ENCODE results near the gene CAMK4.

CAMK4 gene

GRCh38 chr5:111486055-111486454, 261.9 kb downstream of the CAMK4 start:
- no peak for DNase-seq

GRCh38 chr5:111486926-111487325, 262.7 kb downstream of the CAMK4 start:
- DNase-seq, result no peak

GRCh38 chr5:111488353-111488752, 264.2 kb downstream of the CAMK4 start:
- DNase-seq, result no peak

GRCh38 chr5:111493031-111493430, 268.8 kb downstream of the CAMK4 start:
- DNase-seq, result no peak

GRCh38 chr5:111494355-111494999, 270.3 kb downstream of the CAMK4 start:
- no peak for DNase-seq

GRCh38 chr5:111495159-111495558, 271.0 kb downstream of the CAMK4 start:
- DNase-seq, result no peak

GRCh38 chr5:111498346-111498745, 274.2 kb downstream of the CAMK4 start:
- DNase-seq, result no peak

GRCh38 chr5:111502956-111503355, 278.8 kb downstream of the CAMK4 start:
- no peak for DNase-seq

GRCh38 chr5:111505096-111505495, 280.9 kb downstream of the CAMK4 start:
- no peak for DNase-seq

- no peak for DNase-seq
These were observed 283.1 kb downstream of the CAMK4 start for GRCh38 chr5:111507276-111507675.

GRCh38 chr5:111509119-111509518, 284.9 kb downstream of the CAMK4 start:
- DNase-seq, result no peak

GRCh38 chr5:111511174-111511830, 287.1 kb downstream of the CAMK4 start:
- DNase-seq, result no peak

- peak in 14 of 58 donors; percentile 9 to 78 (median 59) for DNase-seq
These were observed 287.7 kb downstream of the CAMK4 start for GRCh38 chr5:111511831-111512374.

- DNase-seq, result peak; percentile 73 to 97 (median 94)
These were observed 288.4 kb downstream of the CAMK4 start, which contains the start of gene STARD4 for GRCh38 chr5:111512375-111513130. TSS of gene STARD4 (minus strand) at chr5:111512535. CDS start at chr5:111507433, 5,102 bp downstream.

GRCh38 chr5:111513131-111513520, 288.9 kb downstream of the CAMK4 start:
- DNase-seq, result peak in 4 of 58 donors; percentile 5 to 43 (median 18)

- DNase-seq, result no peak
These were observed 289.9 kb downstream of the CAMK4 start for GRCh38 chr5:111514087-111514486.

GRCh38 chr5:111517853-111518501, 293.8 kb downstream of the CAMK4 start:
- DNase-seq, result no peak

GRCh38 chr5:111518777-111519176, 294.6 kb downstream of the CAMK4 start:
- no peak for DNase-seq

- DNase-seq, result no peak
These were observed 296.7 kb downstream of the CAMK4 start for GRCh38 chr5:111520908-111521307.

- DNase-seq, result no peak
These were observed 303.9 kb downstream of the CAMK4 start for GRCh38 chr5:111528056-111528455.

GRCh38 chr5:111530298-111530740, 306.1 kb downstream of the CAMK4 start:
- DNase-seq, result peak in 14 of 58 donors; percentile 1 to 46 (median 8)

Data from anterior cingulate cortex (tissue), 58 donors.